ENCODE data around the gene PCDHB11.

GRCh38 chr5:141175933-141176332 lies 23.5 kb upstream of the PCDHB11 start:
- TF ChIP-seq ZNF274 (IDR thresholded peaks at IDR 0.05; ENCODE audit: low read depth, low read length): no peak
- TF ChIP-seq YY1 (IDR thresholded peaks at IDR 0.05; ENCODE audit: insufficient read depth, insufficient read length): no peak

Measured in NT2/D1 (cell line).